HG03039 (cell line): ENCODE results near the gene TTPAL.

Experiments
- ATAC-seq: cut with Tn5 transposase; IDR thresholded peaks from one replicate; pipeline ENCODE4 v1.9.1; 2021; ENCODE audit warnings: mild to moderate bottlenecking, moderate library complexity; ENCODE audit not compliant: unreplicated experiment

The TTPAL gene

GRCh38 chr20:44475694-44476560, at the start of gene TTPAL:
TSS of gene TTPAL (plus strand) at chr20:44475874. CDS start at chr20:44480000, 4,126 bp downstream.
- ATAC-seq: peak; percentile 89

GRCh38 chr20:44425923-44426322, 49.8 kb upstream of the TTPAL start:
- no peak for ATAC-seq

- no peak for ATAC-seq
These were observed 48.5 kb upstream of the TTPAL start for GRCh38 chr20:44426879-44427790.

GRCh38 chr20:44427804-44428173, 47.9 kb upstream of the TTPAL start:
- no peak for ATAC-seq

- no peak for ATAC-seq
These were observed 47.3 kb upstream of the TTPAL start for GRCh38 chr20:44428174-44429016.

- no peak for ATAC-seq
These were observed 46.7 kb upstream of the TTPAL start for GRCh38 chr20:44429017-44429339.

- ATAC-seq: no peak
These were observed 46.0 kb upstream of the TTPAL start for GRCh38 chr20:44429419-44430269.

DNA sequence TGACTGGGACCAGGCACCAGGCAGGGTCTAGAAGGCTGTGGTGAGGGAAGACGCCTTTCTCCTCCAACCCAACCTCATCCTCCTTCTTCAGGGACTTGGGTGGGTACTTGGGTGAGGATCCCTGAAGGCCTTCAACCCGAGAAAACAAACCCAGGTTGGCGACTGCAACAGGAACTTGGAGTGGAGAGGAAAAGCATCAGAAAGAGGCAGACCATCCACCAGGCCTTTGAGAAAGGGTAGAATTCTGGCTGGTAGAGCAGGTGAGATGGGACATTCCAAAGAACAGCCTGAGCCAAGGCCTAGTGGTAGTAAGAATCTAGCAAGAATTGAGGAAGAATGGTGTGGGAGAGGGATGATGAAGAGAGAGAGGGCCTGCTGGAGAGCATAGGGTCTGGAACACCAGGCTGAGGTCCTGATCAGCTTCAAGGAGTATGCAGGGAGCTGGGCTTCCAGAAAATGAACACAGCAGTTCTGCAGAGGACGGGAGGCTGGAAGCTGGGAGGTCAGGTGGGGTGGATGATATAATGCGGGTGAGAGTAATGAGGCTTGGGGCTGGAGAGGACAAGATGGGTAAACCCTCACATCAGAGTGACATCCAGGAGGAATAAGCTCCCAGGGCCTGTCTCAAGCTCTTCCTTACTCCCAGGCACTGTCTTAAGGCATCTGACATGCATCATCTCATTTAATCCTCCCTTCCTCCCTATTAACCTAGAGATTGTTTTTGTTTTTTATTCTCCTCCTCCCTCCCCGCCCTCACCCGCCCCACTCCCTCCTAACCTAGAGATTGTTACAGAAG, 45.2 kb upstream of the TTPAL start:
- no peak for ATAC-seq

- ATAC-seq: no peak
These were observed 44.6 kb upstream of the TTPAL start for GRCh38 chr20:44431118-44431501.

DNA sequence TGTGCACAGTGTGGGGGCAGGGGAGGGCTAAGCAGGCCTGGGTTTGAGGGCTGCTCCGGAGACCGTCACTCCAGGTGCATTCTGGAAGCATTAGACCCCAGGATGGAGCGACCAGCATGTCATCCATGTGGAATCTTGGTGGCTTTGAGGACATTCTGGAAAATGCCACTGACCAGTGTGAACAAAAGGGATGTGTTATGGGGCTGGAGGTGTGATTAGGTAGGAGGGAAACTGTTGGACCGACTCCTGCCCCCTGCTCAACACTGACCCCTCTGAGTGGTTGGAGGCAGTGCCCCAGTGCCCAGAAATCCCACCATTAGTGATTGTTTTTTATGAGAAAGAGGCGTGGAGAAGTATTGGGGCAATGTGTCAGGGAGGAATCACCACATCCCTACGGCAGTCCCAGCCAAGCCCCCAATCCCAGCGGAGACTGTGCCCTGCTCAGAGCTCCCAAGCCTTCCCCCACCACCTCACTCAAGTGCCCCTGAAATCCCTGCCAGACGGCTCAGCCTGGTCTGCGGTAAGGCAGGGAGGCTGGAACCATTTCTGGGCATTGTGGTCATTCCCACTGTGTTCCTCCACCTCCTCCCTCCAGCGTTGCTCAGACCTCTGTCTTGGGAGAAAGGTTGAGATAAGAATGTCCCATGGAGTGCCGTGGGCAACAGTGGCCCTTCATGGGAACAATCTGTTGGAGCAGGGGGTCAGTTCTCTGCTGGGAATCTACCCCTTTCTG, 44.0 kb upstream of the TTPAL start:
- no peak for ATAC-seq

GRCh38 chr20:44432618-44433577, 42.8 kb upstream of the TTPAL start:
- no peak for ATAC-seq

- no peak for ATAC-seq
These were observed 41.7 kb upstream of the TTPAL start for GRCh38 chr20:44433751-44434538.

GRCh38 chr20:44435630-44436335, 39.9 kb upstream of the TTPAL start:
- no peak for ATAC-seq

DNA sequence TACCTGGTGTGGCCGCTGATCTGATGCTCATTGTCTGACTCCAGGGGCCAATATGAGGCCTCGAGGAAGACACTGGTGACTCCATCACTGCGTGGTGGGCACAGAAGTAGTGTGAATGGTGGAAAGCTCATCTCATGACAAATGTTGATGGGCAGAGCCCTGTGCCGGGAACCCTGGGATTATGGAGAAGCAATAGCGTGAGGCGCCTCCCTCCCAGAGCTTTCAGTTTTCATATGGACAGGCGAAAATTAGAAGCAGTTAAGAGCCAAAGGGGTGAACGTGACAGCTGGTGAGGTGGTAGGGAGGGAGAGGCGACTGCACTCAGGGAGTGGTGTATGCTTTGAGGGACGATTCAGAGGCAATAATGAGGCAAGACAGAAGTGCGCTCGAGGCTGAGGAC, 39.3 kb upstream of the TTPAL start:
- ATAC-seq: no peak

- no peak for ATAC-seq
These were observed 38.2 kb upstream of the TTPAL start for GRCh38 chr20:44437497-44437896.

DNA sequence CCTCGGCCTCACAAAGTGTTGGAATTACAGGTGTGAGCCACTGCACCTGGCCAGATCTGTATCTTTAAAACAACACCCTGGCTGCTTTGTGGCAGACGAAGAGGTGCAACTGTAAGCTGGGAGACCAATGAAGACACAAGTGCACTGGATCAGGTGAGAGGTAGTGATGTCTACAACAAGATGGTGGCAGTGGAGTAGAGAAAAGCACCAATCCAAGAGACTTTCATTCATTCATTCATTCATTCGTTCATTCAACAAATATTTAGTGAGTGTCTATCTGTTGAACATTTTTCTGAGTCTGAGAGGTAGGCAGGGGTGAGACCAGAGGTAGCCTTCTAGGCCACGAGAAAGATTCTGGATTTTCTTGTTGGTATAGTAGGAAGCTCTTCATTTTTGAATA, 36.9 kb upstream of the TTPAL start:
- ATAC-seq: no peak
